ENCODE measurements around the gene CD22.
"Not testable (repeated sequence)": the region's sequence is repeated elsewhere in the genome, so short reads cannot be mapped to it uniquely, and the experiment has no call there.

CD22 gene

GRCh38 chr19:35357867-35358573, 29.0 kb downstream of the CD22 start, which contains the start of gene FFAR3:
Gene FFAR3, plus strand, starts transcription at chr19:35358460. Its CDS starts 431 bp downstream, at chr19:35358891.
- no peak for FAIRE-seq
- DNase-seq (ENCODE audit: low spot score): no peak

- FAIRE-seq; DNase-seq (ENCODE audit: low spot score): not testable (repeated sequence)
These were observed 29.8 kb downstream of the CD22 start for GRCh38 chr19:35358834-35359233.

- DNase-seq (ENCODE audit: low spot score); FAIRE-seq: not testable (repeated sequence)
These were observed 30.4 kb downstream of the CD22 start for GRCh38 chr19:35359395-35359794.

- not testable (repeated sequence) for DNase-seq (ENCODE audit: low spot score); FAIRE-seq
These were observed 31.1 kb downstream of the CD22 start for GRCh38 chr19:35360081-35360480.

GRCh38 chr19:35360880-35361420, 32.0 kb downstream of the CD22 start:
- FAIRE-seq: no peak

GRCh38 chr19:35362261-35363000, 33.4 kb downstream of the CD22 start:
- FAIRE-seq (no peak), DNase-seq (ENCODE audit: low spot score) (no peak)

More at GRCh38 chr19:35360880-35361420, 32.0 kb downstream of the CD22 start:
- DNase-seq (ENCODE audit: low spot score): no peak

- FAIRE-seq (no peak), DNase-seq (ENCODE audit: low spot score) (no peak)
These were observed 34.1 kb downstream of the CD22 start for GRCh38 chr19:35363001-35363590.

- FAIRE-seq: no peak
- DNase-seq (ENCODE audit: low spot score): no peak
These were observed 34.9 kb downstream of the CD22 start for GRCh38 chr19:35363711-35364425.

- FAIRE-seq (no peak), DNase-seq (ENCODE audit: low spot score) (no peak)
These were observed 36.3 kb downstream of the CD22 start for GRCh38 chr19:35365303-35365702.

- FAIRE-seq: no peak
- DNase-seq (ENCODE audit: low spot score): no peak
These were observed 39.4 kb downstream of the CD22 start for GRCh38 chr19:35368378-35368777.

- FAIRE-seq: no peak
These were observed 40.5 kb downstream of the CD22 start for GRCh38 chr19:35369522-35369921.

GRCh38 chr19:35370722-35371121, 41.7 kb downstream of the CD22 start, which contains the start of gene GPR42:
Gene GPR42, plus strand, starts transcription at chr19:35371068. Its CDS starts 292 bp downstream, at chr19:35371360.
- DNase-seq (ENCODE audit: low spot score) (no peak), FAIRE-seq (no peak)

More at GRCh38 chr19:35369522-35369921, 40.5 kb downstream of the CD22 start:
- DNase-seq (ENCODE audit: low spot score): no peak

GRCh38 chr19:35373492-35373891, 44.5 kb downstream of the CD22 start:
- no peak for DNase-seq (ENCODE audit: low spot score)
- FAIRE-seq: no peak

GRCh38 chr19:35374031-35374430, 45.0 kb downstream of the CD22 start:
- not testable (repeated sequence) for DNase-seq (ENCODE audit: low spot score); FAIRE-seq

GRCh38 chr19:35375505-35376307, 46.7 kb downstream of the CD22 start:
- FAIRE-seq: no peak
- no peak for DNase-seq (ENCODE audit: low spot score)

- DNase-seq (ENCODE audit: low spot score): no peak
- FAIRE-seq: no peak
These were observed 48.7 kb downstream of the CD22 start for GRCh38 chr19:35377656-35378055.

GRCh38 chr19:35378356-35378755, 49.4 kb downstream of the CD22 start:
- DNase-seq (ENCODE audit: low spot score) (no peak), FAIRE-seq (no peak)

GRCh38 chr19:35379545-35379944, 50.6 kb downstream of the CD22 start:
- not testable (repeated sequence) for DNase-seq (ENCODE audit: low spot score); FAIRE-seq

GRCh38 chr19:35379992-35380391, 51.0 kb downstream of the CD22 start:
- FAIRE-seq: no peak
- no peak for DNase-seq (ENCODE audit: low spot score)

- no peak for DNase-seq (ENCODE audit: low spot score)
- FAIRE-seq: no peak
These were observed 51.6 kb downstream of the CD22 start for GRCh38 chr19:35380450-35381124.
